DMS153 treated with DMSO at 0.1 percent for 48 hours (cell line): ENCODE data around the gene TFE3.

Experiments
- DNase-seq: peaks from one replicate; lab custom pipeline; 2025; ENCODE audit not compliant: unreplicated experiment; lab: John Stamatoyannopoulos, UW

Gene TFE3

GRCh38 chrX:49043220-49043986 is at the start of gene TFE3:
TSS of gene TFE3 (minus strand) at chrX:49043357. CDS start at chrX:49043226, 131 bp downstream.
- DNase-seq: peak; percentile 91

- DNase-seq: no peak
These were observed 46.4 kb upstream of the TFE3 start for GRCh38 chrX:49089553-49089952.

GRCh38 chrX:49082271-49082871 is 39.2 kb upstream of the TFE3 start:
- DNase-seq: no peak

- DNase-seq: peak; percentile 6
These were observed 36.6 kb upstream of the TFE3 start, which contains the start of gene WDR45 for GRCh38 chrX:49079489-49080428. TSS of gene WDR45 (minus strand) at chrX:49079887. CDS start at chrX:49078095, 1,792 bp downstream.

- DNase-seq: no peak
These were observed 34.8 kb upstream of the TFE3 start for GRCh38 chrX:49077941-49078340.

GRCh38 chrX:49075347-49075746 is 32.2 kb upstream of the TFE3 start:
- DNase-seq: no peak

- DNase-seq: peak; percentile 46
These were observed 30.7 kb upstream of the TFE3 start, which contains the start of gene PRAF2 for GRCh38 chrX:49073601-49074575. TSS of gene PRAF2 (minus strand) at chrX:49074002. CDS start at chrX:49073987, 15 bp downstream.

- no peak for DNase-seq
These were observed 29.5 kb upstream of the TFE3 start for GRCh38 chrX:49072712-49073095.

- no peak for DNase-seq
These were observed 28.9 kb upstream of the TFE3 start for GRCh38 chrX:49071877-49072711.

- no peak for DNase-seq
These were observed 27.8 kb upstream of the TFE3 start for GRCh38 chrX:49070988-49071387.

GRCh38 chrX:49069038-49069437 is 25.9 kb upstream of the TFE3 start:
- no peak for DNase-seq

GRCh38 chrX:49067285-49068120 is 24.3 kb upstream of the TFE3 start:
- no peak for DNase-seq

- no peak for DNase-seq
These were observed 23.5 kb upstream of the TFE3 start for GRCh38 chrX:49066690-49067089.

GRCh38 chrX:49066278-49066677 is 23.1 kb upstream of the TFE3 start:
- no peak for DNase-seq

- DNase-seq: no peak
These were observed 21.6 kb upstream of the TFE3 start for GRCh38 chrX:49064735-49065134.

GRCh38 chrX:49064303-49064702 is 21.1 kb upstream of the TFE3 start:
- DNase-seq: no peak

GRCh38 chrX:49063715-49064114 is 20.6 kb upstream of the TFE3 start:
- DNase-seq: no peak

- no peak for DNase-seq
These were observed 18.8 kb upstream of the TFE3 start for GRCh38 chrX:49061916-49062315.
